Stimulated activated CD8-positive, alpha-beta memory T cell treated with anti-CD3 and anti-CD28 coated beads, Interleukin-4, amount 100 ng/mL, for 48 hours (primary cell): ENCODE data around the gene IDS.

Experiments
- DNase-seq: peaks from one replicate; pipeline ENCODE4 v3.0.0-alpha.2; 2020

Gene IDS

GRCh38 chrX:149453906-149454822, 50.9 kb downstream of the IDS start:
- no peak for DNase-seq

- no peak for DNase-seq
These were observed 52.1 kb downstream of the IDS start for GRCh38 chrX:149453030-149453429.

GRCh38 chrX:149433451-149433850, 71.7 kb downstream of the IDS start:
- no peak for DNase-seq

GRCh38 chrX:149433051-149433450, 72.1 kb downstream of the IDS start:
- no peak for DNase-seq
